Panc1 (cell line): ENCODE measurements around the gene NCBP1.

Source experiments
- TF ChIP-seq, protein P1 (sequence below): fragments of 450-650 bp; IDR thresholded peaks from 2 replicates; pipeline ENCODE4 v1.5.1; 2017; ENCODE audit warnings: mild to moderate bottlenecking
- TF ChIP-seq, protein P2 (sequence below), 2 experiments: IDR thresholded peaks; 2 replicates each; pipeline ENCODE4 v1.6.1; 2011 to 2012; ENCODE audit warnings: low read depth in 2 of 2, control low read depth in 1 of 2, low read length in 1 of 2, mild to moderate bottlenecking in 1 of 2, moderate library complexity in 1 of 2; ENCODE audit not compliant: insufficient read depth in 1 of 2

DNA sequence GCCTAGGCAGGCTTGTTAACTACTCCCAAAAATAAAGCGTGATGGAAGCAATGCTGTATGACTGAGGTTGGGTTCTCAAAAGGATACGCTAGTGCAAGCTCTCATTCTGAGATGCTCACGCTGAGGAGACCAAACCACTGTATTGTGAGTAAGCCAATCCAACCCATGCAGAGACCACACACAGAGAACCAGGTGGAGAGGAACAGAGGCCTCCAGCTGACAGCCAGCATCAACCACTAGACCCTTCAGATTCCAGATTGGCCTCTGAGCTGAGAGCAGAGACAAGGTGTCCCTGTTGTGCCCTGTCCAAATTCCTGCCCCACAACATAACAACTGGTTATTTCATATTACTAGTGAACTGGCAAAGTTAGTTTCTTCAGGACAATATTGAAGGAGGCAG, 5.0 kb upstream of the NCBP1 start:
- TF ChIP-seq, protein P1, sequence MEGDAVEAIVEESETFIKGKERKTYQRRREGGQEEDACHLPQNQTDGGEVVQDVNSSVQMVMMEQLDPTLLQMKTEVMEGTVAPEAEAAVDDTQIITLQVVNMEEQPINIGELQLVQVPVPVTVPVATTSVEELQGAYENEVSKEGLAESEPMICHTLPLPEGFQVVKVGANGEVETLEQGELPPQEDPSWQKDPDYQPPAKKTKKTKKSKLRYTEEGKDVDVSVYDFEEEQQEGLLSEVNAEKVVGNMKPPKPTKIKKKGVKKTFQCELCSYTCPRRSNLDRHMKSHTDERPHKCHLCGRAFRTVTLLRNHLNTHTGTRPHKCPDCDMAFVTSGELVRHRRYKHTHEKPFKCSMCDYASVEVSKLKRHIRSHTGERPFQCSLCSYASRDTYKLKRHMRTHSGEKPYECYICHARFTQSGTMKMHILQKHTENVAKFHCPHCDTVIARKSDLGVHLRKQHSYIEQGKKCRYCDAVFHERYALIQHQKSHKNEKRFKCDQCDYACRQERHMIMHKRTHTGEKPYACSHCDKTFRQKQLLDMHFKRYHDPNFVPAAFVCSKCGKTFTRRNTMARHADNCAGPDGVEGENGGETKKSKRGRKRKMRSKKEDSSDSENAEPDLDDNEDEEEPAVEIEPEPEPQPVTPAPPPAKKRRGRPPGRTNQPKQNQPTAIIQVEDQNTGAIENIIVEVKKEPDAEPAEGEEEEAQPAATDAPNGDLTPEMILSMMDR = no peak
- TF ChIP-seq, protein P2, sequence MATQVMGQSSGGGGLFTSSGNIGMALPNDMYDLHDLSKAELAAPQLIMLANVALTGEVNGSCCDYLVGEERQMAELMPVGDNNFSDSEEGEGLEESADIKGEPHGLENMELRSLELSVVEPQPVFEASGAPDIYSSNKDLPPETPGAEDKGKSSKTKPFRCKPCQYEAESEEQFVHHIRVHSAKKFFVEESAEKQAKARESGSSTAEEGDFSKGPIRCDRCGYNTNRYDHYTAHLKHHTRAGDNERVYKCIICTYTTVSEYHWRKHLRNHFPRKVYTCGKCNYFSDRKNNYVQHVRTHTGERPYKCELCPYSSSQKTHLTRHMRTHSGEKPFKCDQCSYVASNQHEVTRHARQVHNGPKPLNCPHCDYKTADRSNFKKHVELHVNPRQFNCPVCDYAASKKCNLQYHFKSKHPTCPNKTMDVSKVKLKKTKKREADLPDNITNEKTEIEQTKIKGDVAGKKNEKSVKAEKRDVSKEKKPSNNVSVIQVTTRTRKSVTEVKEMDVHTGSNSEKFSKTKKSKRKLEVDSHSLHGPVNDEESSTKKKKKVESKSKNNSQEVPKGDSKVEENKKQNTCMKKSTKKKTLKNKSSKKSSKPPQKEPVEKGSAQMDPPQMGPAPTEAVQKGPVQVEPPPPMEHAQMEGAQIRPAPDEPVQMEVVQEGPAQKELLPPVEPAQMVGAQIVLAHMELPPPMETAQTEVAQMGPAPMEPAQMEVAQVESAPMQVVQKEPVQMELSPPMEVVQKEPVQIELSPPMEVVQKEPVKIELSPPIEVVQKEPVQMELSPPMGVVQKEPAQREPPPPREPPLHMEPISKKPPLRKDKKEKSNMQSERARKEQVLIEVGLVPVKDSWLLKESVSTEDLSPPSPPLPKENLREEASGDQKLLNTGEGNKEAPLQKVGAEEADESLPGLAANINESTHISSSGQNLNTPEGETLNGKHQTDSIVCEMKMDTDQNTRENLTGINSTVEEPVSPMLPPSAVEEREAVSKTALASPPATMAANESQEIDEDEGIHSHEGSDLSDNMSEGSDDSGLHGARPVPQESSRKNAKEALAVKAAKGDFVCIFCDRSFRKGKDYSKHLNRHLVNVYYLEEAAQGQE (IDR thresholded peaks at IDR 0.05; ENCODE audit: insufficient read depth in 1 of 2, low read depth in 2 of 2, low read length in 1 of 2) = no peak
